Activated B cell treated with CpG ODN at 0.5 μM for 24 hours (primary cell): ENCODE measurements around the gene CREB3L4. TPM values are rescaled to one million over a fixed set of nuclear protein-coding genes. Genes with fewer than 3 reads are reported as not detected.
"Not testable (repeated sequence)": the region's sequence is repeated elsewhere in the genome, so short reads cannot be mapped to it uniquely, and the experiment has no call there.

Experiments
- ATAC-seq: fragments of 200-7000 bp; cut with Tn5 transposase; one replicate; pipeline ENCODE4 v1.10.0; 2021; ENCODE audit warnings: low read depth, mild to moderate bottlenecking, moderate library complexity
- CTCF ChIA-PET: fragments of 350-600 bp; sonication (Branson Sonifier 250); formaldehyde crosslinking; loops from one replicate; lab custom pipeline; 2021; ENCODE audit warnings: antibody characterized with exemption; lab: Charles Lee
- POLR2A ChIA-PET: fragments of 350-600 bp; sonication (Branson Sonifier 250); formaldehyde crosslinking; loops from one replicate; lab custom pipeline; 2021; ENCODE audit warnings: antibody characterized with exemption; lab: Charles Lee
- DNase-seq: peaks from one replicate; pipeline ENCODE4 v3.0.0; 2022
- H3K27ac Mint-ChIP-seq: one replicate; pipeline ENCODE4 v1.8.0; 2020; ENCODE audit warnings: mixed read lengths
- H3K27me3 Mint-ChIP-seq: one replicate; pipeline ENCODE4 v1.8.0; 2021; ENCODE audit warnings: mixed read lengths
- H3K36me3 Mint-ChIP-seq: one replicate; pipeline ENCODE4 v1.8.0; 2021; ENCODE audit warnings: low read depth, mixed read lengths
- H3K4me1 Mint-ChIP-seq: one replicate; pipeline ENCODE4 v1.8.0; 2021; ENCODE audit warnings: mixed read lengths
- H3K4me3 Mint-ChIP-seq: one replicate; pipeline ENCODE4 v1.8.0; 2020; ENCODE audit warnings: mild to moderate bottlenecking, mixed read lengths
- H3K9me3 Mint-ChIP-seq: one replicate; pipeline ENCODE4 v1.8.0; 2020; ENCODE audit warnings: mixed read lengths
- intact Hi-C: fragments of 100-400 bp; cut with micrococcal nuclease; formaldehyde crosslinking; loops from one replicate; pipeline ENCODE4 v1.15.1; 2024
- total RNA-seq: library from RNA; stranded (reverse); gene quantifications from 2 replicates; pipeline ENCODE4 v1.2.3, GENCODE V29; 2022
- TF ChIP-seq, protein P1 (sequence below): fragments of 200-600 bp; IDR thresholded peaks from one replicate; pipeline ENCODE4 v1.8.0; 2022; ENCODE audit warnings: antibody characterized with exemption, mild to moderate bottlenecking

Gene CREB3L4
- total RNA-seq, 1 donor from 2014 or later = 9.4 TPM

DNA sequence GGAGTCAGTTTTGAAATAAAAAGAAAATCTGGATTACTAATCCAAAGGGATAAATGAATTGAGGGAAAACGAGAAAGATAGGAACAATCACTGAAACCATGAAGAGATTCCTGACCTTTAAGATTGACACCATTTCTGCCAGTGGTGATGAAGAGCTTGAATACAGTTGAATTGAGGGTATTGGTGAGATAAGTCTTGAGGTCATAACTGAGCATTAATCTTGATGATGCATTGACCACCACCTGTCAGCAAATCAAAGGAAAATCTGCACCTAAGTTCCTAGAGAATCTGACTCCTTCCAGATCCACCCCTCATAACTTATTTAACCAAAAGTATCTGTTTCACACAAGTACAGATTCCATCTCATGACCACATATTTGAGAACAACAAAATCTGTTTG is 44.4 kb downstream of the CREB3L4 start:
- TF ChIP-seq, protein P1, sequence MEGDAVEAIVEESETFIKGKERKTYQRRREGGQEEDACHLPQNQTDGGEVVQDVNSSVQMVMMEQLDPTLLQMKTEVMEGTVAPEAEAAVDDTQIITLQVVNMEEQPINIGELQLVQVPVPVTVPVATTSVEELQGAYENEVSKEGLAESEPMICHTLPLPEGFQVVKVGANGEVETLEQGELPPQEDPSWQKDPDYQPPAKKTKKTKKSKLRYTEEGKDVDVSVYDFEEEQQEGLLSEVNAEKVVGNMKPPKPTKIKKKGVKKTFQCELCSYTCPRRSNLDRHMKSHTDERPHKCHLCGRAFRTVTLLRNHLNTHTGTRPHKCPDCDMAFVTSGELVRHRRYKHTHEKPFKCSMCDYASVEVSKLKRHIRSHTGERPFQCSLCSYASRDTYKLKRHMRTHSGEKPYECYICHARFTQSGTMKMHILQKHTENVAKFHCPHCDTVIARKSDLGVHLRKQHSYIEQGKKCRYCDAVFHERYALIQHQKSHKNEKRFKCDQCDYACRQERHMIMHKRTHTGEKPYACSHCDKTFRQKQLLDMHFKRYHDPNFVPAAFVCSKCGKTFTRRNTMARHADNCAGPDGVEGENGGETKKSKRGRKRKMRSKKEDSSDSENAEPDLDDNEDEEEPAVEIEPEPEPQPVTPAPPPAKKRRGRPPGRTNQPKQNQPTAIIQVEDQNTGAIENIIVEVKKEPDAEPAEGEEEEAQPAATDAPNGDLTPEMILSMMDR = no peak
- Mint-ChIP-seq H3K9me3 (no peaks in the 10 kb centered on the region), H3K27me3 (no peaks in the 10 kb centered on the region), H3K4me3 (no peak overlapping the region), H3K36me3 (peaks cover 4% of the 10 kb centered on the region), H3K4me1 (no peaks in the 10 kb centered on the region), H3K27ac (no peak overlapping the region)
- intact Hi-C loops = no loop called here
- DNase-seq = no peak
- ChIA-PET POLR2A (no interaction called here), CTCF (no interaction called here)
- no peak for ATAC-seq

DNA sequence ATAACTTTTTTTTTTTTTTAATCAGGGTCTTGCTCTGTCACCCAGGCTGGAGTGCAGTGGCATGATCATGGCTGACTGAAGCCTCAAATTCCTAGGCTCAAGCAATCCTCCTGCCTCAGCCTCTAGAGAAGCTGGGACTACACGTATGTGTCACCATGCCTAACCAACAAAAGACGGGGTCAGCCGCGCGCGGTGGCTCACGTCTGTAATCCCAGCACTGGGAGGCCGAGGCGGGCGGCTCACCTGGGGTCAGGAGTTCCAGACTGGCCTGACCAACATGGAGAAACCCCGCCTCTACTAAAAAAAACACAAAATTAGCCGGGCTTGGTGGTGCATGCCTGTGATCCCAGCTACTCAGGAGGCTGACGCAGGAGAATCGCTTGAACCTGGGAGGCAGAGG is 44.8 kb downstream of the CREB3L4 start:
- H3K27me3 Mint-ChIP-seq, H3K4me1 Mint-ChIP-seq, CTCF ChIA-PET, H3K4me3 Mint-ChIP-seq, H3K27ac Mint-ChIP-seq, POLR2A ChIA-PET, H3K36me3 Mint-ChIP-seq, intact Hi-C loops, DNase-seq, ATAC-seq, H3K9me3 Mint-ChIP-seq: not testable (repeated sequence)

DNA sequence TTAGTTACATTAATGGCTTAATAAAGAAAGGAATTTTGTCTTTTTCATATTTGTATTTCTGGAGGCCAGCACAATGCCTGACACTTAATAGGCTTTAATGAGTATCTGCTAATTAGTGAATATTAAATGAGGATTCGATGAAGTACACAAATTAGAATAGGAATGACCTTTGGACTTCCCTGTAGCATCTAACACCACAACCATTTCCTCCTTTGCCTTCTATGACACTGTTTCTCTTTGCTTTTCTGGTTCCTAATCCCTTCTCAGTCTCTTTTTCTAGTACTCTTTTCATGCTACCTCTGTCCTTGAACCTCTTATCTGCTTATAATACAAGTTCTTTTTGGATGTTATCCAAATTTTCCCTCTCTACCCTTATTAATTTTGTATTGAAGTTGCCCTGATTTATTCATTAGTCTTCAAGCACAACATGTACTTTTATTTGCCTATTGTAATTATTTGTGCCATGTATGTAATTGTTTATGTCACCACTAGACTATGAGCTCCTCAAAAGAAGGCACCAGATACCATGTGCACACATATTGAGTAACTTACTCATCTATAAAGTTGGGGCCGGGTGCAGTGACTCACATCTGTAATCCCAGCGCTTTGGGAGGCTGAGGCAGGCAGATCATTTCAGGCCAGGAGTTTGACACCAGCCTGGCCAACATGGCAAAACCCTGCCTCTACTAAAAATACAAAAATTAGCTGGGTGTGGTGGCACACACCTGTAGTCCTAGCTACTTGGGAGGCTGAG is 46.6 kb downstream of the CREB3L4 start:
- H3K4me1 Mint-ChIP-seq = no peaks in the 10 kb centered on the region

DNA sequence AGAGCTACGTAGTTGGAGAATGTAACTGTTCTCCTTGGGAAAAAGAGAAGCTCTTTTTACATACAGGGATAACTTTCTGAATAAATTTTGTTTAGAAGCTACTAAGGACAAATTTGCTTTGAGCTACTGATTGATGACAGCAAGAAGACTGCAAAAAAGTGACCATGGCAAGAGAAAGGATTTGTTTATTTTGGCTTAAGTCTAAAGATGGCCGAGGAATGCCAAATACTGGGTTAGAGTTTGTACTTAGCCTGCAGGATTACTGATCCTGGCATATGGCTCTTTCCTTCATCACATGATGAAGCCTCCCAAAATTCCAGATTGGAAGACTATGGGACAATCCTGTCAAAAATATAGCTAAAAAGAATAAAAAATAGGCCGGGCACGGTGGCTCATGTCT is 51.6 kb downstream of the CREB3L4 start:
- ATAC-seq (no peak), DNase-seq (no peak)
- ChIA-PET POLR2A (interaction anchor here (1.0 kb wide), 1 partner anchor 29 kb away, joined by 3 read pairs; the partner anchor contains the start of gene RPS27), CTCF (no interaction called here)
- intact Hi-C loops = no loop called here
- TF ChIP-seq, protein P1 = no peak
- Mint-ChIP-seq H3K9me3 (no peaks in the 10 kb centered on the region), H3K4me1 (no peaks in the 10 kb centered on the region), H3K4me3 (no peak overlapping the region), H3K27me3 (no peaks in the 10 kb centered on the region), H3K27ac (no peak overlapping the region), H3K36me3 (no peaks in the 10 kb centered on the region)

More for the DNA sequence above, 46.6 kb downstream of the CREB3L4 start:
- TF ChIP-seq, protein P1 = no peak
- Mint-ChIP-seq H3K4me3 (no peak overlapping the region), H3K36me3 (peaks cover 4% of the 10 kb centered on the region), H3K9me3 (no peaks in the 10 kb centered on the region), H3K27me3 (no peaks in the 10 kb centered on the region), H3K27ac (no peak overlapping the region)
- intact Hi-C loops = no loop called here
- DNase-seq (no peak), ATAC-seq (no peak)
- ChIA-PET CTCF (no interaction called here), POLR2A (no interaction called here)

DNA sequence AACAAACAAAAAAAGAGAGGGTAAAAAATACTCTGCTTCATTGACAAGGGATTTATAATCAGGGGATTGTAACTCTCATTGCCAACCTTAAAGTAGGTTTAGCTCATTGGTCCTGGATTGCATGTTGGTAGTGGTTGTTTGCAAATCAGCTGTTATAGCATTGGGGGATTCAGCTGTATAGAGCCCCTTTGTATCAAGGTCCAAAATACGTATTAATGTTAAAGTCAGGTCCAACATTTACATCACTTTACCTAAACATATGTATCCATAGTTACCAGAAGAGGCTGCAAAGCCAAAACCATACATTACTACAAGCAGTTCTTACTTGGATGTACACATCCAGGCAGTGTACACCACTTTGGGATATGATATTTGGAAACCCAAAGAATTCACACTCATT is 52.2 kb downstream of the CREB3L4 start:
- TF ChIP-seq, protein P1 = no peak
- ChIA-PET CTCF (no interaction called here), POLR2A (interaction anchor here (1.0 kb wide), 1 partner anchor 29 kb away, joined by 3 read pairs; the partner anchor contains the start of gene RPS27)
- Mint-ChIP-seq H3K36me3 (no peaks in the 10 kb centered on the region), H3K4me1 (no peaks in the 10 kb centered on the region), H3K27me3 (no peaks in the 10 kb centered on the region), H3K27ac (no peak overlapping the region), H3K4me3 (no peak overlapping the region), H3K9me3 (no peaks in the 10 kb centered on the region)
- no peak for ATAC-seq
- DNase-seq = no peak
- intact Hi-C loops = no loop called here

Other genes starting within 250 kb of the CREB3L4 start
- gene INTS3, start 239.9 kb upstream of the CREB3L4 start, total RNA-seq = 81.1 and 88.6 TPM in 2 replicates
- gene SLC27A3, start 192.5 kb upstream of the CREB3L4 start, total RNA-seq = 7.8 and 12.6 TPM in 2 replicates
- gene GATAD2B, start 44.9 kb upstream of the CREB3L4 start, total RNA-seq = 78.4 and 86.3 TPM in 2 replicates
- gene DENND4B, start 21.2 kb upstream of the CREB3L4 start, total RNA-seq = 217 and 257 TPM in 2 replicates
- 206 and 247 TPM in 2 replicates for gene CRTC2, start 9.3 kb upstream of the CREB3L4 start, total RNA-seq
- gene SLC39A1, start 4.4 kb upstream of the CREB3L4 start, total RNA-seq = 51.3 and 56.3 TPM in 2 replicates
- gene JTB, start 9.8 kb downstream of the CREB3L4 start, total RNA-seq = 137 and 147 TPM in 2 replicates
- gene RAB13, start 18.4 kb downstream of the CREB3L4 start, total RNA-seq = 48.2 and 49.1 TPM in 2 replicates
- 3,463 and 4,673 TPM in 2 replicates for gene RPS27, start 22.9 kb downstream of the CREB3L4 start, total RNA-seq
- gene NUP210L, start 187.2 kb downstream of the CREB3L4 start, total RNA-seq = 0.22 and 0.27 TPM in 2 replicates
- gene TPM3, start 224.2 kb downstream of the CREB3L4 start, total RNA-seq = 466 and 509 TPM in 2 replicates
- not detected in 2 replicates for gene CFAP141, start 238.4 kb downstream of the CREB3L4 start, total RNA-seq